Measurements from ENCODE around the gene BMAL1. TPM values are rescaled to one million over a fixed set of nuclear protein-coding genes. Genes with fewer than 3 reads are reported as not detected.

BMAL1 gene
- total RNA-seq, 2 donors from 2014 or later: 3.7 to 7.2 TPM

DNA sequence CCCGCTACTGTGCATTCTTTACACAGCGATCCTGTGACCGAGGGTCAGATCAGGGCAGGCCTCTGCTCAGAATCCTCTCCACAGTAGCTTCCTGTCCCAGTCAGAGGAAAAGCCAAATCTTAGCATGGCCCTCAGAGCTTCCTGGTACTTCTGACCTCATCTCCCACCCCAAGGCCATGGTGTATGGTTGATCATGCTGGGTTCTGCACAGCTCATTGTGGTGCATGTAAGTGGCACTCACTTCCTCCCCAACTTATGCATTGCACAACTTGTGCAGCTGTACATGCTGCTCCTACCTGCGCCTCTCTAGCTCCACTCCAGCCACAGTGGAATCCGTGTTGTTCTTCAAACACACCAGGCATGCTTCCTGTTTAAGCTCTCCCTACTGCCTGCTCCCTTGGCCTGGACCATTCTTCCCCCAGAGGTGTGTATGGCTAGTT lies 20.3 kb downstream of the BMAL1 start:
- Mint-ChIP-seq H3K9me3 (no peaks in the 10 kb centered on the region), H3K27ac (no peak overlapping the region), H3K4me3 (no peak overlapping the region), H3K27me3 (ENCODE audit: insufficient read depth) (no peaks in the 10 kb centered on the region), H3K4me1 (peaks cover 15% of the 10 kb centered on the region), H3K36me3 (ENCODE audit: low read depth) (no peaks in the 10 kb centered on the region)
- TF ChIP-seq, protein P1, sequence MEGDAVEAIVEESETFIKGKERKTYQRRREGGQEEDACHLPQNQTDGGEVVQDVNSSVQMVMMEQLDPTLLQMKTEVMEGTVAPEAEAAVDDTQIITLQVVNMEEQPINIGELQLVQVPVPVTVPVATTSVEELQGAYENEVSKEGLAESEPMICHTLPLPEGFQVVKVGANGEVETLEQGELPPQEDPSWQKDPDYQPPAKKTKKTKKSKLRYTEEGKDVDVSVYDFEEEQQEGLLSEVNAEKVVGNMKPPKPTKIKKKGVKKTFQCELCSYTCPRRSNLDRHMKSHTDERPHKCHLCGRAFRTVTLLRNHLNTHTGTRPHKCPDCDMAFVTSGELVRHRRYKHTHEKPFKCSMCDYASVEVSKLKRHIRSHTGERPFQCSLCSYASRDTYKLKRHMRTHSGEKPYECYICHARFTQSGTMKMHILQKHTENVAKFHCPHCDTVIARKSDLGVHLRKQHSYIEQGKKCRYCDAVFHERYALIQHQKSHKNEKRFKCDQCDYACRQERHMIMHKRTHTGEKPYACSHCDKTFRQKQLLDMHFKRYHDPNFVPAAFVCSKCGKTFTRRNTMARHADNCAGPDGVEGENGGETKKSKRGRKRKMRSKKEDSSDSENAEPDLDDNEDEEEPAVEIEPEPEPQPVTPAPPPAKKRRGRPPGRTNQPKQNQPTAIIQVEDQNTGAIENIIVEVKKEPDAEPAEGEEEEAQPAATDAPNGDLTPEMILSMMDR (conservative IDR thresholded peaks at IDR 0.05): no peak
- DNase-seq: no peak
- H3K27me3 ChIP-seq (ENCODE audit: control insufficient read depth, insufficient read depth, low read length, poor library complexity, severe bottlenecking): no peaks in the 10 kb centered on the region
- 74 to 100% methylated on average over 1 to 5 of the region's 5 CpGs for WGBS, 2 experiments (ENCODE audit: insufficient coverage in 1 of 2, insufficient read length in 1 of 2)
- H3K9me3 ChIP-seq (ENCODE audit: control insufficient read depth, low read length): no peaks in the 10 kb centered on the region
- no peaks in the 10 kb centered on the region for H3K36me3 ChIP-seq (ENCODE audit: control insufficient read depth, insufficient read depth, low read length)
- no peak overlapping the region for H3K27ac ChIP-seq (ENCODE audit: low read depth, low read length)
- no peak overlapping the region for H3K4me3 ChIP-seq (ENCODE audit: low read length)
- no peak overlapping the region for H3K9ac ChIP-seq (ENCODE audit: extremely low read depth, low read length, poor library complexity, severe bottlenecking)
- no peaks in the 10 kb centered on the region for H3K4me1 ChIP-seq (ENCODE audit: control insufficient read depth, insufficient read depth, low read length)

DNA sequence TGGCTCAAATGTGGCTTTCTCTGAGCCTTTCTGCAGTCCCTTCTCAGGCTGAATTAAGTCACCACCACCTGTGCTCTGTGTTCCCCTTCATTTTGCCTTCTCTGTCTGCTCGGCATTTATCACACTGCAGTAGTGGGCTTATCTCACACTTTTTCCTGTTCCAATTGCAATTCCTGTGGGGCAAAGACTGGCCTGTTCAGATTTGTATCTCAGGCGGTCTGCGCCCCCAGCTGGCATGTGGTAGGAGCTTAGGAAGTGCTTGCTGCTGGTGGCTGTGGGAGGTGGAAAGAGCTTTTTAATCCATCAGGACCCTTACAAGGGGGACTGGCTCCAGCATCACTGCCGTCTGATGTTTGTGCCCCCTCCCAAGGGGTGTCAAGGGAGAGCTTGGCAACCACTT lies 21.2 kb downstream of the BMAL1 start:
- TF ChIP-seq, protein P1 (conservative IDR thresholded peaks at IDR 0.05): peak; percentile 38
- no peak overlapping the region for H3K27ac Mint-ChIP-seq
- H3K27me3 Mint-ChIP-seq (ENCODE audit: insufficient read depth): no peaks in the 10 kb centered on the region
- DNase-seq: no peak
- Histone ChIP-seq H3K27me3 (ENCODE audit: control insufficient read depth, insufficient read depth, low read length, poor library complexity, severe bottlenecking) (no peaks in the 10 kb centered on the region), H3K9me3 (ENCODE audit: control insufficient read depth, low read length) (no peaks in the 10 kb centered on the region), H3K4me1 (ENCODE audit: control insufficient read depth, insufficient read depth, low read length) (no peaks in the 10 kb centered on the region), H3K27ac (ENCODE audit: low read depth, low read length) (no peak overlapping the region), H3K9ac (ENCODE audit: extremely low read depth, low read length, poor library complexity, severe bottlenecking) (no peak overlapping the region), H3K4me3 (ENCODE audit: low read length) (no peak overlapping the region), H3K36me3 (ENCODE audit: control insufficient read depth, insufficient read depth, low read length) (no peaks in the 10 kb centered on the region)
- H3K4me3 Mint-ChIP-seq: no peak overlapping the region
- 75 to 85% methylated on average over 2 to 4 of the region's 4 CpGs for WGBS, 2 experiments (ENCODE audit: insufficient coverage in 1 of 2, insufficient read length in 1 of 2)
- H3K4me1 Mint-ChIP-seq: peaks cover 15% of the 10 kb centered on the region
- H3K9me3 Mint-ChIP-seq: no peaks in the 10 kb centered on the region
- no peaks in the 10 kb centered on the region for H3K36me3 Mint-ChIP-seq (ENCODE audit: low read depth)

DNA sequence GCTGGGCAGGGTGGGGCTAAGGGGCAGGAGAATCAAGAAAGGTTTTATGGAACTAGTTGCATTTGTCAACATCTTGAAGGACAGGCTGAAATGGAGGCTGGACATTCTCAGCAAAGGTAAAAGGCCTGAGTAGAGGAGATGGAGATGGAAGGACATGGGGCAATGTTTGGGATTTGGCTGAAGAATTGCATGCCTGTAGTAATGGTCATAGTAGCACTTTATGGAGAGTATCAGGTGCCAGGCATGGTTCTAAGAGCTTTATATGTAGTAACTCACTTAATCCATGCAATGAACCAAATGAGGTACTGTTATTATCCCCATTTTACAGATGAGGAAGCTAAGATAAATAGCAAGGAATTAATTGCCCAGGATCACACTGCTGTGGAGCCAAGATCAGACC lies 23.9 kb downstream of the BMAL1 start:
- peaks cover 3% of the 10 kb centered on the region for H3K27me3 Mint-ChIP-seq (ENCODE audit: insufficient read depth)
- no peak overlapping the region for H3K4me3 Mint-ChIP-seq
- H3K27ac Mint-ChIP-seq: no peak overlapping the region
- peaks cover 15% of the 10 kb centered on the region for H3K4me1 Mint-ChIP-seq
- Histone ChIP-seq H3K9ac (ENCODE audit: extremely low read depth, low read length, poor library complexity, severe bottlenecking) (no peak overlapping the region), H3K9me3 (ENCODE audit: control insufficient read depth, low read length) (no peaks in the 10 kb centered on the region), H3K27ac (ENCODE audit: low read depth, low read length) (no peak overlapping the region), H3K4me1 (ENCODE audit: control insufficient read depth, insufficient read depth, low read length) (no peaks in the 10 kb centered on the region), H3K36me3 (ENCODE audit: control insufficient read depth, insufficient read depth, low read length) (no peaks in the 10 kb centered on the region), H3K4me3 (ENCODE audit: low read length) (no peak overlapping the region), H3K27me3 (ENCODE audit: control insufficient read depth, insufficient read depth, low read length, poor library complexity, severe bottlenecking) (no peaks in the 10 kb centered on the region)
- DNase-seq: no peak
- TF ChIP-seq, protein P1 (conservative IDR thresholded peaks at IDR 0.05): no peak
- no peaks in the 10 kb centered on the region for H3K36me3 Mint-ChIP-seq (ENCODE audit: low read depth)
- no peaks in the 10 kb centered on the region for H3K9me3 Mint-ChIP-seq

Measured in endodermal cell (in vitro differentiated cells).